ENCODE measurements around the gene TEDC2.

GRCh38 chr16:2490190-2491105 is 30.5 kb downstream of the TEDC2 start:
- TF ChIP-seq POLR2A (IDR thresholded peaks at IDR 0.05): no peak
- TF ChIP-seq CTCF (IDR thresholded peaks at IDR 0.05): no peak
- TF ChIP-seq POLR2AphosphoS5 (IDR thresholded peaks at IDR 0.05): no peak
- no peak for TF ChIP-seq EP300 (IDR thresholded peaks at IDR 0.05; ENCODE audit: low read depth)

All from transverse colon (tissue), 4 donors.